GM21526 (cell line): ENCODE results near the gene TSPAN9.

Experiments used
- ATAC-seq: cut with Tn5 transposase; IDR thresholded peaks from one replicate; pipeline ENCODE4 v1.9.1; 2021; ENCODE audit warnings: moderate library complexity; ENCODE audit not compliant: unreplicated experiment, low FRiP score

Gene TSPAN9

DNA sequence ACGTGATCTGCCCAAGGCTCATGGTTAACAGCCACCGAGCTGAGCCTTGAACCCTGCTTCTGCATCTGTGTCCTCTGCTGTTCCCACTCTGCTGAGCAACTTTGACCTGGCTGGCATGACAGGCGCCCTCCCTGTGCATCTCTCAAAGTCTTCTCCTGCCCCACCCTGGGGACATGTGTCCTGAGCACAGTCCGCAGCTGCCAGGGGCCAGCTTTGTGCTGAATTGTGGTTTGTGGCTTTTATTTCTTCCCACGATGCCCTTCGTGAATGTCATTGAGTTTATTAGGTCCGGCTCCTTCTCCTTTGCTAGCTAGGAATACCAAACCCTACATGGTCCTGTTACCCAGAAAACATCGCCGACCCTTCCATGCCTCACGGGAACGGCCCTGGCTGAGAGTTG lies 161.0 kb downstream of the TSPAN9 start:
- no peak for ATAC-seq

DNA sequence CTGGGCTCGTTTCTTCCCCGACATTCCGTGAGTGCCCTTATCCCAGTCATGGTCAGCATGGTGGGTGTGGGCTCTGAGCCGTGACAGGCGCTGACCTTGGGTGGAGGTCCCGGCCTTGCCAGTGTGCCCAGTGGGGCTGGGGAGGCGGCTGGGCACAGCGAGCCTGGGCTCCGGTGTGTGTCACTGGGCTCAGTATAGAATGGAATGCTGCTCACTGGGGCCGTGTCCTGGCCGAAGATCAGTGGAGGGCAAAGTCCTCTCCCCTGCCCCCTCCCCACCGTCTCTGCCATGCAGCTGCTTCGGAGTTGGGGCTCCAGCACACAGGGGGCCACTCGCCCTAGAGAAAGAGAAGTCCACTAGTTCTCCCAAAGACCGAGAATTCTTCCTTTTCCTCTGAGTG lies 164.4 kb downstream of the TSPAN9 start:
- no peak for ATAC-seq

DNA sequence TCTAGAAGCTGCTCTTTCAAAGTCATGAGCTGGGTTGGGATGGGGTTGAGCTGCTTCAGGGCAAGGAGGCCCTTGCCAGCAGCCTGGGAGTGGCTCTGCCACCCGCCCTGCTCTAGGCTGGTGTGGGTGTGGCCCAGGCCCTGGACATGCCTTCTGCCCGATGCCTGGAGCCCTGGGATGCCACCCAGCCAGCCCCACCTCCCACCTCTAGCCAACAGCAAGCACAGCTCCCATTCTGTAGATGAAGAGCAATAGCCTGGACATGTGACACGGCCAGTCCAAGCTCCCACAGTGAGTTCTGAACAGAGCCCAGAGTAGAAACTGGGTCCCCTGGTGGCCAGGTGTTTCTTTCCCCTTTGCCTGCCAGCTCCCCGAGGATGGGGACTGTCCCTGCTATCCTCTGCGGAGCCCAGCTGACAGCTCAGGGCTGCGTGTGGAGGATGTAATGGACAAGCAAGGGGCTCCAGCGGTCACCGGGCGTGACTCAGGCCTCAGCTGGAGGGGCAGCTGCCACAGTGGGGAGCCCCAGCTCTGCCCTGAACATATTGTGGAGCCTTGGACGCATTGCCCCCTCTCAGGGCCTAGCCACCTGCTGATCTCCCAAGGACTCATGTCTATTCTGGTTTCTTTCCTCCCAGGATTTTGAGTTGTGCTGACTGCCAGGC lies 165.2 kb downstream of the TSPAN9 start:
- ATAC-seq: no peak

- ATAC-seq: no peak
Measured at GRCh38 chr12:3243376-3244084, 166.4 kb downstream of the TSPAN9 start.

DNA sequence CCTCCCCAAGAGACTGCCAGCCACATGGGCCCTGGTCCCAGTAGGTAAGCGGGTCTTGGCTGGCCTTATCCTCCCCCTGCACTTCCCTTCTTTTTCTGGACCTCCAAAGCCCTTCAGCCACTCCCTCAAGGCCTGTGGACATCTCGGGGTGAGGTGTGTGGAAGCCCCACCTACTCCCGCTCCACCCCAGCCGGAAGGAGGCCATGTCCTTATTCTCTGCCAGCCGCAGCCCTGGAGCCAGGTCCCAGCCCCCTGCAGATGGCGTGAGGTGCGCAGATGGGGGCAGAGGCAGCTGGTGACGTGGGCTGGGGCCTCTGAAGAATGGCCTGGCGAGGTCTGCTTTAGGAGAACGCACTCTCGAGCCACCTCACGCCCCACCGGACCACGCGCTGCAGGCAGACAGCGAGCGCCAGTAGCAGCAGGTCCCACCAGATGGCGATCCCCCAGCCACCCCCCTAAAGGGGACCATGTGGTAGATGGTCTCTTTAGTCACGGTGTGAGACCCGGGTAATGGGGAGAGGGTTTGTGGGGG lies 167.1 kb downstream of the TSPAN9 start:
- ATAC-seq: no peak

DNA sequence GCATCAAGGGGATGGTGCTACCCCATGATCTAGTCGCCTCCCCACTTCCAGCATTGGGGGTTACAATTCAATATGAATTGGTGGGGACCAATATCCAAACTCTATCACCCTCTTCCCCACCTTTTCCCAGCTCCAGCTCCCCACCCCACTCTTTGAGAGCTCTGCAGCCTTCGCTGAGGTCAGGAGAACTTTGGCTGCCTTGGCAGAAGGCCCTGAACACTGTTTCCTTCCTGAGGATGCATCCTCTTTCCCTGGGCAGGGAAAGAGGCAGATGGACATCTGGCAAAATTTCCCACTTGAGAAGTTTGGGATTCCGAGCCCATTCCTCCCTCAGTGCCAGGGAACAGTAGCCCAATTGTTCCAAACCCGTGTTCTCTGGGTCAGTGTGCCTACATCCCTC lies 169.1 kb downstream of the TSPAN9 start:
- ATAC-seq: no peak

GRCh38 chr12:3247077-3247476 lies 169.9 kb downstream of the TSPAN9 start:
- no peak for ATAC-seq

GRCh38 chr12:3247629-3248161 lies 170.5 kb downstream of the TSPAN9 start:
- no peak for ATAC-seq

DNA sequence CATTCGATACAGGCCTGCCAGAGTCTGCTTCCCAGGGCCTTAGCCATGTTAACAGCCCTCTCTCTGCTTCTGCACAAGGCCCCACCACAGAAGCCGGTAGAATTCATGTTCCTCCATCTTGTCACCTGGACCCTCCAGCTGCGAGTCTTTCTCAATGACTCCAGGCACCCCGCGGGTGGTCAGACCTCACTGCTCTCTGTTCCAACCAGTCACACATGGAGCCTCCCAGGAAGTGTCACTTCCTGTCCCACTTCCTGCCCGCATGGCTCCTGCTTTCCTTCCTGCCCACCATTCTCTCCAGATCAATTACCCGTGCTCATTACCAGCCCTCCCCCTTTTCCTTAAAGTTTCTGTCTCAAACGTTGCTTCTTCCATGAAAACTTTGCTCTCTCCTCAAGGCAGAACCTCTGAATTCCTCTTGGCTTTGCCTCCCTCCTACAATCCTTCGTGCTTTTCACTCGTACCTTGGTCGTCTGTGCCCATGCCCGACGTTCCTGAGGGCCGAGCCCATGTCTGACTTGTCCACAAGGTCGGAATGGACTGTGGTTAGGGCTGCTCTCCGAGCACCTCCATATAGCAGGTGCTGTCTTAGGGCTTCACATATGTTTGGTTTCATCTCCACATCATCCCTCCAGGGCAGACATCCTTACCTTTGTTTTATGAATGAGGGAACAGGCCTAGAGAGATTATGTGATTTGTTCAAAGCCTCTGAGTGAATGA lies 172.1 kb downstream of the TSPAN9 start:
- no peak for ATAC-seq

- no peak for ATAC-seq
Measured at GRCh38 chr12:3250034-3250433, 172.9 kb downstream of the TSPAN9 start.

DNA sequence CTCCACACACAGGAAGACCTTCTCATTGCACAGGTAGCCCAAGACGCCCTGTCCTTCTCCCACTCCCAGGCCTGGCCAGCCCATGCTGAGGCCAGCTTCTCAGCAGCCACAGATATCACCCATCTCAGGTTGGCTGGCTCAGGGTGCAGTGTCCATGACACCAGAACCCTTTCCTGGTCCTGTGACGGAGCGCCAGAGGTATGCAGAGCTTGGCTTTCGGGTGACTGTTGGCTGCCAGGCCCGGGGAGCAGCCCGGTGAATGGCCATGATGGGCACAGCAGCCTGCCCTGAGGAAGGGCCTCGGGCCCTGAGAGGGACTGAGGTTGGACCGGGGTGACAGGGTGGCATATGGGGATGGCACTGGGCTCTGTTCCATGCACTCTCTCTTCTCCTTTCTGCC lies 173.4 kb downstream of the TSPAN9 start:
- ATAC-seq: no peak

DNA sequence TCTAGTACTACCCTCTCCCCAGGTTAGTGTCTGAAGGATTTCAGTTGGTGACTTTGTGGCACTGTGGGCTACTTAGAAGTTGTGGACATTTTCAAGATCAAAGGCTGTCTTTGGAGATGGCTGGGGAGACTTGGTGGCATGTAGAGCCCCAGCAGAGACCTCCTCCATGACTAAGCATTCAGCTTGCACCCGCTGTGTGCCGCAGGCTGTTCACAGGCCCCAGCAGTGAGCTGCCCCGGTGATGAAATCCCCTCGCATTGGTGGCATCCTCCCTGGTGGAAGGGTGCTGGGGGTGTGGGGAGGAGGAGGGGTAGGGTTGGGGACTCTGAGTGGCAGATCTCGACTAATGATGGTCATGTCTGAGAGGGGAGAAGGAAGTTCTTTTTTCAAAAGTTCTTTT lies 173.9 kb downstream of the TSPAN9 start:
- no peak for ATAC-seq

DNA sequence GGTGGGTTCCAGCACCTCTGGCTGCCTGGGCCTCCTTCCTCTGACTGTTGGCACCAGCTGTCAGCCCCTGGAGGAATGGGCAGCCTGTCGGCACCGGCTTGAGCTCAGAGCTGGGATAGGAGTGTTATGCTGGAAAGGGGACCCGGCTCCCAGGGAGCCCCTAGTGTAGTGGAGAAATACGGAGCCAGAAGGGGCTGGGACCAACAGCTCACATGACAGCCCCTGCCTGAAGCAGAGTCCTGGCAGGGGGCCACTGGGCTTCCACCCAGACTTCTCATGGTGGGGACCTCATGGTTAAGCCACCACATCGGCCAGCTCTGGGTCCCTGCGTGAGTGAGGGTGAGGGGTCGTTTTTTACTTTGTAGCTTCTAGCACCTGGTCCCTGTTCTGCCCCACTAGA lies 174.5 kb downstream of the TSPAN9 start:
- ATAC-seq: no peak

GRCh38 chr12:3252450-3252891 lies 175.3 kb downstream of the TSPAN9 start:
- ATAC-seq: no peak

DNA sequence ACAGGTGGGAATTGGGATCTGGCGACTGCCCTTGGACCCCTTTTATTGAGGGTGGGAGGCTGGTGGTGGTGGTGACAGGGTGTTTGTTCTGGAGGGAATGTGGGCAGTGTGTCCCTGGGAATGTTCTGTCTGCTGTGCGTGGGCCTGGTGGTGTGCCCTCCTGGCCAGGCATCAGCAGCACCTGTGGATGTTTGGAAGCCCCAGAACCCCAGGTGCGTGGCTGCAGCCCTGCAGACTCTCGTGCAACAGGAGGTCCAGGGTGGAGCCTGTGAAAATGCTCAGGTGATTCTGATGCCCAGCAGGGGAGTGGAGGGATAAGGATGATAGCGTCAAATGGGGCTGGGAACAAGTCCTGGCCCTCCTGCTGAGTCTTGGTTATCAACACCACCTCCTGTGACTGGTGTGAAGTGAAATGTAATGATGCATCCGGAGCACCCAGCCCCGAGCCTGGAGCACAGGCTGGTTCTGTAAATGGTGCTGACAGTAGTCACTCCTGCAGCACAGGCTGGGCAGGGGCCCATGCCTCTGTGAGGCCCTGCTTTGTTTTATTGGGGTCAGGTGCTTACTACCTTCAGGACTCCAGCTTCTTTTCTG lies 176.6 kb downstream of the TSPAN9 start:
- no peak for ATAC-seq

DNA sequence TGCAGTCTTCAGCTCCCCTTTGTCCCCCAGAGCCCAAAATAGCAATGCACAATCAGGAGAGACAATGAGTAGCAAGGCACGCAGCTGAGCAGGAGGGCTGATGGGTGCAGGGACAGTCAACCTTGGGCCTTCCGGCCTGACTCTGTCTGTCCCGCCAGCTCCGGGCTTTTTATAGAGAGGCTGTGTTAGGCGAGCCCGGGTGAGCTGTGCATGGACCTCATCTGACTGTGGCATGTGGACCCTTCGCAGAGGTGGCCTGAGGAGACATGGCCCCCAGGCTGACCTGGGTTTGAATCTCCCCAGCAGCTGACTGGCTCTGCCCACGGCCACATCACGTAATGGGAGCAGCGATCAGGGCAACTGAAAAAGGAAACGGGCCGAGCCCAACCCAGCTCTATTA lies 177.9 kb downstream of the TSPAN9 start:
- no peak for ATAC-seq

DNA sequence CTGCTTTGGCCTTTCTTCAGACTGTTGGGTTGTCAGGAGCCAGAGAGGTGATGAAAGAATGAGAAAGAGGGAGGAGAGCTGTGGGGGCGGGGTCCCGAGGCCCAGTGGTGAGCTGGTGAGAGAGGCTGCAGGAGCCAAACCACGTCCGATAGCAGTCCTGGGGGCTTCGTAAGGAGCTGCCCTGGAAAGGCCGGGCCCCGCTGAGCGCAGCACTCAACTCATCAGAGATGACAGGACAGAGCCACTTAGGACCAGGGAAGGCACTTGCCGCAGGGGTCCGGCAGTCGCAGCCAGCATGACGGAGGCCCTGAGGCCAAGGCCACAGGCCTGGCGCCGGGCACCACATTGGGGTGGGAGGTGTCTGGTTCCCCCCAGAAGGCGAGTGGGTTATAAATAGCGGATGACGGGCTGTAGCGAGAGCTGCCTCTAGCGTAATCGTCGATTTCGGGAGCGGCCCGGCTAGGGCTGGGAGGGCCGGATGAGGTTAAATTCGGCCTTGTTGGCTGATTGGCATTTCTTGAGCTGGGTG lies 179.0 kb downstream of the TSPAN9 start:
- ATAC-seq: no peak

GRCh38 chr12:3257411-3257810 lies 180.2 kb downstream of the TSPAN9 start:
- no peak for ATAC-seq

DNA sequence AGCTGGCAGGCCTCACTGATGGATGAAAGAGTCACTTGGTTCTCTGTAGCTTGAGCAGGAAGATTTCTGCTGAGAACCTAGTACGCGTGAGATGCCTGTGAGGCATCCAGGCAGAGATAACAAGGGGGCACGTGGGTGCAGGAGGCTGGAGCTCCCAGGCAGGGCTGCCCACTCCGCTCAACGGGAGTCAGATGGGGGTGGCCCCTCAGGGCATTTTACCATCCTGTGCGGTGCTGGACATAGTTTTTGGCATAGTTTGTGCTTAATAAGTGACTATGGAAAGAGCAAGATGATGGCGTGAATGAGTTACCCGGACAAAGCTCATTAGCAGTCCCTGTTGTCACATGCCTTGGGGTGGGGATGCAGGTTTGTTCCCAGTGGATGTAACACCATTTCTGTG lies 182.8 kb downstream of the TSPAN9 start:
- no peak for ATAC-seq

- no peak for ATAC-seq
Measured at GRCh38 chr12:3261782-3262359, 184.7 kb downstream of the TSPAN9 start.
